Middle frontal gyrus (tissue), 1 donor: ENCODE measurements around the gene CA12.
"Not testable (repeated sequence)": the region's sequence is repeated elsewhere in the genome, so short reads cannot be mapped to it uniquely, and the experiment has no call there.

ENCODE experiments used
- DNase-seq: peaks from one replicate; pipeline ENCODE4 v3.0.0-alpha.2; 2015; ENCODE audit warnings: low spot score; ENCODE audit errors: extremely low spot score

The CA12 gene

GRCh38 chr15:63339006-63339766 lies 42.5 kb downstream of the CA12 start:
- DNase-seq: no peak

GRCh38 chr15:63338170-63338569 lies 43.5 kb downstream of the CA12 start:
- no peak for DNase-seq

- no peak for DNase-seq
Measured at GRCh38 chr15:63337046-63337445, 44.6 kb downstream of the CA12 start.

- DNase-seq: no peak
Measured at GRCh38 chr15:63335543-63336240, 46.0 kb downstream of the CA12 start.

- DNase-seq: no peak
Measured at GRCh38 chr15:63334821-63335220, 46.8 kb downstream of the CA12 start.

- DNase-seq: no peak
Measured at GRCh38 chr15:63332367-63333124, 49.1 kb downstream of the CA12 start.

- no peak for DNase-seq
Measured at GRCh38 chr15:63331456-63331855, 50.2 kb downstream of the CA12 start.

GRCh38 chr15:63330926-63331325 lies 50.7 kb downstream of the CA12 start:
- DNase-seq: no peak

- DNase-seq: no peak
Measured at GRCh38 chr15:63329567-63330350, 51.9 kb downstream of the CA12 start.

GRCh38 chr15:63327648-63328421 lies 53.8 kb downstream of the CA12 start:
- no peak for DNase-seq

GRCh38 chr15:63324770-63325169 lies 56.9 kb downstream of the CA12 start:
- DNase-seq: no peak

GRCh38 chr15:63323798-63324563 lies 57.7 kb downstream of the CA12 start:
- peak; percentile 30 for DNase-seq

- no peak for DNase-seq
Measured at GRCh38 chr15:63322541-63322940, 59.1 kb downstream of the CA12 start.

GRCh38 chr15:63321462-63321861 lies 60.2 kb downstream of the CA12 start:
- no peak for DNase-seq

- not testable (repeated sequence) for DNase-seq
Measured at GRCh38 chr15:63320981-63321380, 60.7 kb downstream of the CA12 start.

GRCh38 chr15:63320446-63320845 lies 61.2 kb downstream of the CA12 start:
- DNase-seq: not testable (repeated sequence)

GRCh38 chr15:63319065-63319464 lies 62.6 kb downstream of the CA12 start:
- no peak for DNase-seq

GRCh38 chr15:63318344-63318743 lies 63.3 kb downstream of the CA12 start:
- no peak for DNase-seq

- DNase-seq: no peak
Measured at GRCh38 chr15:63314409-63314808, 67.2 kb downstream of the CA12 start.

- DNase-seq: no peak
Measured at GRCh38 chr15:63313825-63314224, 67.8 kb downstream of the CA12 start.
